ENCODE results near the gene GPHN.

DNA sequence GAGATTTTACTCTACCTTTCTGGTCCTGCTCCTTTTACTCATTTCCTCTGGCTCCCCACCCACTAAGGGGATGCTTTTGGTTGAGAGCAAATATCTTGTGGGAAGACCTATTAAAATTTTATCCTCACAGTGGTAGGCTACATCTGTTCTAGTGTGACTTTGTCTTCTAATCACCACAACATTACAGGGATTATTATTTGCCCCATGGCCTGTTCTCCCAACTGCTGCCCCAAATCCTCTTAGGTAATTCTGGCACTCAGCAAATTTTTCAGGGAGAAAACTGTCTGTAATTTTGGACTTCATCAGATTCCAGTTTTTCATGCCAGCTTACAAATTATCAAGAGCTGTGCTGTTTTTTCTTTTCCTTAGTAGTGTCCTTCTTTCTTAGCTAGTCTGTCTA, 172.3 kb downstream of the GPHN start:
- TF ChIP-seq, protein P1, sequence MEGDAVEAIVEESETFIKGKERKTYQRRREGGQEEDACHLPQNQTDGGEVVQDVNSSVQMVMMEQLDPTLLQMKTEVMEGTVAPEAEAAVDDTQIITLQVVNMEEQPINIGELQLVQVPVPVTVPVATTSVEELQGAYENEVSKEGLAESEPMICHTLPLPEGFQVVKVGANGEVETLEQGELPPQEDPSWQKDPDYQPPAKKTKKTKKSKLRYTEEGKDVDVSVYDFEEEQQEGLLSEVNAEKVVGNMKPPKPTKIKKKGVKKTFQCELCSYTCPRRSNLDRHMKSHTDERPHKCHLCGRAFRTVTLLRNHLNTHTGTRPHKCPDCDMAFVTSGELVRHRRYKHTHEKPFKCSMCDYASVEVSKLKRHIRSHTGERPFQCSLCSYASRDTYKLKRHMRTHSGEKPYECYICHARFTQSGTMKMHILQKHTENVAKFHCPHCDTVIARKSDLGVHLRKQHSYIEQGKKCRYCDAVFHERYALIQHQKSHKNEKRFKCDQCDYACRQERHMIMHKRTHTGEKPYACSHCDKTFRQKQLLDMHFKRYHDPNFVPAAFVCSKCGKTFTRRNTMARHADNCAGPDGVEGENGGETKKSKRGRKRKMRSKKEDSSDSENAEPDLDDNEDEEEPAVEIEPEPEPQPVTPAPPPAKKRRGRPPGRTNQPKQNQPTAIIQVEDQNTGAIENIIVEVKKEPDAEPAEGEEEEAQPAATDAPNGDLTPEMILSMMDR (IDR thresholded peaks at IDR 0.05) = no peak
- TF ChIP-seq POLR2AphosphoS5 (IDR thresholded peaks at IDR 0.05; ENCODE audit: insufficient read depth in 1 of 2, low read depth in 1 of 2) (no peak), POLR2A (IDR thresholded peaks at IDR 0.05) (no peak)
